Stimulated activated CD8-positive, alpha-beta memory T cell treated with anti-CD3 and anti-CD28 coated beads, Interleukin-4, amount 100 ng/mL, for 24 hours (primary cell): ENCODE measurements around the gene WDR17.

ENCODE experiments used
- DNase-seq: peaks from one replicate; pipeline ENCODE4 v3.0.0-alpha.2; 2020; ENCODE audit warnings: low read depth

The WDR17 gene

GRCh38 chr4:176099314-176099713, 33.7 kb downstream of the WDR17 start:
- DNase-seq = no peak

GRCh38 chr4:176102414-176103063, 36.9 kb downstream of the WDR17 start:
- no peak for DNase-seq

GRCh38 chr4:176107695-176108094, 42.1 kb downstream of the WDR17 start:
- no peak for DNase-seq

- DNase-seq = no peak
Measured at GRCh38 chr4:176123710-176124407, 58.2 kb downstream of the WDR17 start.

- no peak for DNase-seq
Measured at GRCh38 chr4:176125063-176125462, 59.4 kb downstream of the WDR17 start.

- DNase-seq = no peak
Measured at GRCh38 chr4:176134670-176135069, 69.0 kb downstream of the WDR17 start.

GRCh38 chr4:176137631-176138030, 72.0 kb downstream of the WDR17 start:
- DNase-seq = no peak

GRCh38 chr4:176139518-176139917, 73.9 kb downstream of the WDR17 start:
- no peak for DNase-seq

GRCh38 chr4:176142253-176142652, 76.6 kb downstream of the WDR17 start:
- no peak for DNase-seq

- no peak for DNase-seq
Measured at GRCh38 chr4:176149680-176150355, 84.2 kb downstream of the WDR17 start.

GRCh38 chr4:176150356-176150682, 84.7 kb downstream of the WDR17 start:
- no peak for DNase-seq

- DNase-seq = no peak
Measured at GRCh38 chr4:176150704-176151103, 85.1 kb downstream of the WDR17 start.

GRCh38 chr4:176153124-176153523, 87.5 kb downstream of the WDR17 start:
- no peak for DNase-seq

GRCh38 chr4:176156656-176157055, 91.0 kb downstream of the WDR17 start:
- DNase-seq = no peak

- DNase-seq = no peak
Measured at GRCh38 chr4:176163041-176163440, 97.4 kb downstream of the WDR17 start.

- DNase-seq = no peak
Measured at GRCh38 chr4:176185051-176185450, 119.4 kb downstream of the WDR17 start.

- DNase-seq = no peak
Measured at GRCh38 chr4:176186067-176186466, 120.4 kb downstream of the WDR17 start.

- DNase-seq = no peak
Measured at GRCh38 chr4:176186671-176187395, 121.2 kb downstream of the WDR17 start.

GRCh38 chr4:176187624-176188023, 122.0 kb downstream of the WDR17 start:
- no peak for DNase-seq

GRCh38 chr4:176188654-176189053, 123.0 kb downstream of the WDR17 start:
- no peak for DNase-seq

GRCh38 chr4:176189891-176190795, 124.5 kb downstream of the WDR17 start:
- DNase-seq = no peak

- no peak for DNase-seq
Measured at GRCh38 chr4:176191974-176192373, 126.3 kb downstream of the WDR17 start.
